ENCODE results near the gene ITGB5. TPM values are rescaled to one million over a fixed set of nuclear protein-coding genes. Genes with fewer than 3 reads are reported as not detected.

The ITGB5 gene
- polyA plus RNA-seq, 3 donors: 0.68 to 1.2 (median 1.0) TPM

- H3K4me1 Mint-ChIP-seq: peaks cover 12% of the 10 kb centered on the region
- Histone ChIP-seq H3K9me3 (replicated peaks in 1 of 2; ENCODE audit: control insufficient read depth in 1 of 2, insufficient read depth in 1 of 2, low read length in 2 of 2) (no peaks in the 10 kb centered on the region), H3K4me2 (replicated peaks; ENCODE audit: extremely low read depth, low read length, poor library complexity, severe bottlenecking) (no peak overlapping the region), H4K20me1 (ENCODE audit: insufficient read depth, low read length) (no peaks in the 10 kb centered on the region), H3K4me1 (ENCODE audit: control insufficient read depth in 1 of 2, insufficient read depth in 2 of 2, low read length in 2 of 2) (peaks cover 11 to 12% of the 10 kb centered on the region in 2 donors), H2AFZ (ENCODE audit: insufficient read depth, low read depth, low read length, poor library complexity, severe bottlenecking) (no peak overlapping the region), H3K4me3 (replicated peaks in 1 of 3; ENCODE audit: low read depth in 2 of 3, low read length in 3 of 3) (no peak overlapping the region), H3K36me3 (replicated peaks in 1 of 2; ENCODE audit: control insufficient read depth in 1 of 2, insufficient read depth in 2 of 2, low read length in 2 of 2) (no peaks in the 10 kb centered on the region), H3K27me3 (ENCODE audit: control insufficient read depth in 2 of 2, insufficient read depth in 2 of 2, low read length in 2 of 2) (peaks cover 2 to 11% of the 10 kb centered on the region in 2 donors), H3K27ac (ENCODE audit: low read depth in 1 of 2, low read length in 2 of 2) (no peak overlapping the region), H3K9ac (ENCODE audit: insufficient read depth, low read length, poor library complexity, severe bottlenecking) (no peak overlapping the region), H3K79me2 (ENCODE audit: insufficient read depth, low read length) (no peaks in the 10 kb centered on the region)
- H3K4me3 Mint-ChIP-seq: no peak overlapping the region
- intact Hi-C loops (cut with micrococcal nuclease): no loop called here
- 80% methylated on average over 1 of the region's 2 CpGs for WGBS (ENCODE audit: insufficient coverage)
- no peak for TF ChIP-seq CTCF (IDR thresholded peaks at IDR 0.05)
- no peak for DNase-seq
- peak overlapping the region in 1 of 7 donors; percentile 12 for H3K27ac Mint-ChIP-seq
- no peaks in the 10 kb centered on the region for H3K36me3 Mint-ChIP-seq
- H3K9me3 Mint-ChIP-seq: peaks cover 0 to 1% (median 0%) of the 10 kb centered on the region in 7 donors
- H3K27me3 Mint-ChIP-seq (ENCODE audit: low read depth in 3 of 3): peaks cover 12 to 21% (median 15%) of the 10 kb centered on the region in 3 donors
Observed at GRCh38 chr3:124837065-124837464, 50.1 kb downstream of the ITGB5 start.

GRCh38 chr3:124836448-124836847 is 50.7 kb downstream of the ITGB5 start:
- Mint-ChIP-seq H3K27me3 (ENCODE audit: low read depth in 3 of 3) (peaks cover 12 to 21% (median 15%) of the 10 kb centered on the region in 3 donors), H3K4me1 (peaks cover 12% of the 10 kb centered on the region), H3K27ac (no peak overlapping the region), H3K36me3 (no peaks in the 10 kb centered on the region), H3K9me3 (peaks cover 0 to 1% (median 0%) of the 10 kb centered on the region in 7 donors), H3K4me3 (no peak overlapping the region)
- Histone ChIP-seq H3K79me2 (ENCODE audit: insufficient read depth, low read length) (no peaks in the 10 kb centered on the region), H3K9ac (ENCODE audit: insufficient read depth, low read length, poor library complexity, severe bottlenecking) (no peak overlapping the region), H3K27me3 (ENCODE audit: control insufficient read depth in 2 of 2, insufficient read depth in 2 of 2, low read length in 2 of 2) (peaks cover 2 to 11% of the 10 kb centered on the region in 2 donors), H3K27ac (ENCODE audit: low read depth in 1 of 2, low read length in 2 of 2) (no peak overlapping the region), H3K36me3 (replicated peaks in 1 of 2; ENCODE audit: control insufficient read depth in 1 of 2, insufficient read depth in 2 of 2, low read length in 2 of 2) (no peaks in the 10 kb centered on the region), H3K9me3 (replicated peaks in 1 of 2; ENCODE audit: control insufficient read depth in 1 of 2, insufficient read depth in 1 of 2, low read length in 2 of 2) (no peaks in the 10 kb centered on the region), H3K4me3 (replicated peaks in 1 of 3; ENCODE audit: low read depth in 2 of 3, low read length in 3 of 3) (no peak overlapping the region), H2AFZ (ENCODE audit: insufficient read depth, low read depth, low read length, poor library complexity, severe bottlenecking) (no peak overlapping the region), H4K20me1 (ENCODE audit: insufficient read depth, low read length) (no peaks in the 10 kb centered on the region), H3K4me1 (ENCODE audit: control insufficient read depth in 1 of 2, insufficient read depth in 2 of 2, low read length in 2 of 2) (peaks cover 11 to 12% of the 10 kb centered on the region in 2 donors), H3K4me2 (replicated peaks; ENCODE audit: extremely low read depth, low read length, poor library complexity, severe bottlenecking) (no peak overlapping the region)
- DNase-seq: no peak
- WGBS (ENCODE audit: insufficient coverage): no CpG with 5 or more reads among the region's 1 CpG
- no peak for TF ChIP-seq CTCF (IDR thresholded peaks at IDR 0.05)
- intact Hi-C loops (cut with micrococcal nuclease): no loop called here

Measured in CD14-positive monocyte (primary cell).